Spleen (tissue), 11 donors: ENCODE results near the gene RND3. TPM values are rescaled to one million over a fixed set of nuclear protein-coding genes. Genes with fewer than 3 reads are reported as not detected.

Source experiments
- DNase-seq: peaks from one replicate; pipeline ENCODE4 v3.0.0-alpha.2; 2020
- H3K27ac ChIP-seq, 8 donors: fragments of 200-600 bp; sonication (generic) in 7 of 8; 1 replicate in 4 of 8; 2 replicates in 4 of 8; pipeline versions ENCODE4 v1.5.0 to v1.8.0; 2016 to 2021; ENCODE audit warnings: inconsistent platforms in 4 of 8, mild to moderate bottlenecking in 4 of 8, moderate library complexity in 1 of 8
- H3K27me3 ChIP-seq, 7 donors: fragments of 200-600 bp; sonication (generic) in 6 of 7; replicated peaks in 1 of 7; 1 replicate in 4 of 7; 2 replicates in 3 of 7; pipeline versions ENCODE4 v1.5.0 to v1.8.0; 2016 to 2021; ENCODE audit warnings: inconsistent platforms in 3 of 7, mild to moderate bottlenecking in 1 of 7
- H3K36me3 ChIP-seq, 6 donors: fragments of 200-600 bp; sonication (generic) in 5 of 6; 1 replicate in 4 of 6; 2 replicates in 2 of 6; pipeline versions ENCODE4 v1.5.0 to v1.8.0; 2016 to 2021; ENCODE audit warnings: inconsistent platforms in 2 of 6
- H3K4me1 ChIP-seq, 6 donors: fragments of 200-600 bp; sonication (generic) in 5 of 6; 1 replicate in 3 of 6; 2 replicates in 3 of 6; pipeline versions ENCODE4 v1.5.0 to v1.8.0; 2016 to 2021; ENCODE audit warnings: inconsistent platforms in 3 of 6
- H3K4me3 ChIP-seq, 8 donors: fragments of 200-600 bp; sonication (generic) in 7 of 8; 1 replicate in 4 of 8; 2 replicates in 4 of 8; pipeline versions ENCODE4 v1.5.0 to v1.8.0; 2016 to 2021; ENCODE audit warnings: inconsistent platforms in 4 of 8, mild to moderate bottlenecking in 4 of 8, moderate library complexity in 2 of 8
- H3K9me3 ChIP-seq, 8 donors: fragments of 200-600 bp; sonication (generic) in 7 of 8; 1 replicate in 4 of 8; 2 replicates in 4 of 8; pipeline versions ENCODE4 v1.5.0 to v1.8.0; 2016 to 2021; ENCODE audit warnings: inconsistent platforms in 4 of 8
- POLR2A ChIP-seq, 3 donors: fragments of 450-650 bp; IDR thresholded peaks; one replicate each; pipeline ENCODE4 v1.5.1; 2017; ENCODE audit warnings: antibody characterized with exemption in 3 of 3, mild to moderate bottlenecking in 1 of 3
- POLR2AphosphoS5 ChIP-seq, 3 donors: sonication (generic); formaldehyde crosslinking; IDR thresholded peaks; one replicate each; pipeline ENCODE4 v1.5.1; 2017; ENCODE audit warnings: antibody characterized with exemption in 3 of 3
- WGBS, 5 donors: extraction: QIAGEN DNeasy Blood & Tissue Kit in 3 of 5; methylation state at CpG; one replicate each; pipeline versions ENCODE4 v1.1.5 to v1.1.7; 2013 to 2018; 5-methylcytosine and 5-hydroxymethylcytosine counted together
- intact Hi-C: fragments of 100-400 bp; cut with DNase I; formaldehyde crosslinking; loops from one replicate; pipeline ENCODE4 v1.15.0; 2023; ENCODE audit warnings: low total_unique reads
- polyA plus RNA-seq, 3 donors: library from polyadenylated mRNA; stranded (reverse); fragments of 200-250 nt; gene quantifications; one replicate each; pipeline ENCODE4 v1.2.1, GENCODE V29; 2013
- total RNA-seq, 7 donors: library from RNA; depleted of rRNA in 3 of 7; stranded (reverse); fragments of >200 nt in 3 of 7; fragmentation: NEBNext Ultra II Directional in 4 of 7; extraction: Animal tissue kit (Norgen Biotek cat#: 25700) in 4 of 7; gene quantifications; one replicate each; pipeline versions ENCODE4 v1.1.0 to v1.2.1, GENCODE V29; 2016 to 2021
- TF ChIP-seq, protein P1 (sequence below), 11 experiments: fragments of 200-600 bp in 7 of 11; fragments of 450-650 bp in 4 of 11; sonication (generic) in 4 of 11; IDR thresholded peaks in 8 of 11; conservative IDR thresholded peaks in 3 of 11; 1 replicate in 7 of 11; 2 replicates in 4 of 11; pipeline versions ENCODE4 v1.4.0 to v1.8.0; 2016 to 2021; ENCODE audit warnings: antibody characterized with exemption in 11 of 11, inconsistent platforms in 4 of 11, mild to moderate bottlenecking in 1 of 11
- donor health status: healthy with polysubstance abuse.
- donor health status: DM: no; HTN: no; CAD: no; lungs with moderate emphysema.
- donor health status: DM: no; HTN: no; CAD: no.
- donor health status: Bipolar disorder and iron deficiency.
- donor health status: healthy.
- donor health status: DM: no; HTN: no; CAD: no.
- donor health status: DM: yes; HTN: yes; CAD: no.

The RND3 gene
- total and polyA plus RNA-seq, 10 donors, result 10.3 to 97.0 (median 57.8) TPM

DNA sequence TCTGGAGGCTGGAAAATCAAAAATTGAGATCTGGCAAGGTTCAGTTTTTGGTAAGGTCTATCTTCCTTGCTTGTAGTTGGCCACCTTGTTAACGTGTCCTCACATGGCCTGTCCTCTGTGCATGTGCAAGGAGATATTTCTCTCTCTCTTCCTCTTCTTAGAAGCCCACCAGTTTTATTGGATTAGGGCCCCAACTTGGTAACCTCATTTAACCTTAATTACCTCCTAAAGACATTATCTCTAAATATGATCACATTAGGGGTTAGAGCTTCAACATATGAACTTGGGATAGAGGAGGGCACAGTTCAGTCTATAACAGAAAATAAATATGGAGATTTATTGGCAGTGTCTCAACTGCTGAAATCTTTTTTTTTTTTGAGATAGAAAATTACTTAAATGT is 19.6 kb upstream of the RND3 start:
- H3K36me3 ChIP-seq, result no peaks in the 10 kb centered on the region
- H3K9me3 ChIP-seq, result no peaks in the 10 kb centered on the region
- intact Hi-C loops, result no loop called here
- no peak for TF ChIP-seq POLR2A (IDR thresholded peaks at IDR 0.05)
- 51 to 69% (median 58%) methylated on average over 1 of the region's 1 CpG for WGBS, 5 donors
- no peaks in the 10 kb centered on the region for H3K4me1 ChIP-seq
- no peaks in the 10 kb centered on the region for H3K27me3 ChIP-seq
- DNase-seq, result no peak
- H3K27ac ChIP-seq, result no peak overlapping the region
- no peak overlapping the region for H3K4me3 ChIP-seq

DNA sequence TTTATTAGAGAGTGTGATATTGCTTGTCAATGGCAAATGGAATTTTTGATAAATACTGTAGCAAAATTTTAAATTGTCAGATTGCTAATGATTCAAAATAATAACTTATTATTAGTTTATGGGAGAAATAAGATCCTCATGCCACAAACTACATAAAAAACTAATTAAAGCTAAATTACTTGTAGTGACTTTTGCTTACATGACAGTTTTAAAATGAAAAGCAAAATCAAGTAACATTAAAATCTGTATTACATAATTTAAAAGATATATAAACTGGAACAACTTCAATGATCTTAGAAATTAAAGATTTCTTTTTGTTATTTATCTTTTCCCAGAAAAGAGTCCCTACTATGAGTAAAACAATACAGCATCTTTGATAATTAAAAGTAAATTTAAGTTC is 17.7 kb upstream of the RND3 start:
- Histone ChIP-seq H3K27ac (no peak overlapping the region), H3K9me3 (no peaks in the 10 kb centered on the region), H3K36me3 (no peaks in the 10 kb centered on the region), H3K4me3 (no peak overlapping the region), H3K27me3 (no peaks in the 10 kb centered on the region), H3K4me1 (no peaks in the 10 kb centered on the region)
- intact Hi-C loops, result no loop called here
- no peak for DNase-seq
- TF ChIP-seq POLR2AphosphoS5 (IDR thresholded peaks at IDR 0.05) (no peak), POLR2A (IDR thresholded peaks at IDR 0.05) (no peak)
- TF ChIP-seq, protein P1, sequence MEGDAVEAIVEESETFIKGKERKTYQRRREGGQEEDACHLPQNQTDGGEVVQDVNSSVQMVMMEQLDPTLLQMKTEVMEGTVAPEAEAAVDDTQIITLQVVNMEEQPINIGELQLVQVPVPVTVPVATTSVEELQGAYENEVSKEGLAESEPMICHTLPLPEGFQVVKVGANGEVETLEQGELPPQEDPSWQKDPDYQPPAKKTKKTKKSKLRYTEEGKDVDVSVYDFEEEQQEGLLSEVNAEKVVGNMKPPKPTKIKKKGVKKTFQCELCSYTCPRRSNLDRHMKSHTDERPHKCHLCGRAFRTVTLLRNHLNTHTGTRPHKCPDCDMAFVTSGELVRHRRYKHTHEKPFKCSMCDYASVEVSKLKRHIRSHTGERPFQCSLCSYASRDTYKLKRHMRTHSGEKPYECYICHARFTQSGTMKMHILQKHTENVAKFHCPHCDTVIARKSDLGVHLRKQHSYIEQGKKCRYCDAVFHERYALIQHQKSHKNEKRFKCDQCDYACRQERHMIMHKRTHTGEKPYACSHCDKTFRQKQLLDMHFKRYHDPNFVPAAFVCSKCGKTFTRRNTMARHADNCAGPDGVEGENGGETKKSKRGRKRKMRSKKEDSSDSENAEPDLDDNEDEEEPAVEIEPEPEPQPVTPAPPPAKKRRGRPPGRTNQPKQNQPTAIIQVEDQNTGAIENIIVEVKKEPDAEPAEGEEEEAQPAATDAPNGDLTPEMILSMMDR (IDR thresholded peaks at IDR 0.05 in 8 of 11, conservative IDR thresholded peaks at IDR 0.05 in 3 of 11), result no peak

DNA sequence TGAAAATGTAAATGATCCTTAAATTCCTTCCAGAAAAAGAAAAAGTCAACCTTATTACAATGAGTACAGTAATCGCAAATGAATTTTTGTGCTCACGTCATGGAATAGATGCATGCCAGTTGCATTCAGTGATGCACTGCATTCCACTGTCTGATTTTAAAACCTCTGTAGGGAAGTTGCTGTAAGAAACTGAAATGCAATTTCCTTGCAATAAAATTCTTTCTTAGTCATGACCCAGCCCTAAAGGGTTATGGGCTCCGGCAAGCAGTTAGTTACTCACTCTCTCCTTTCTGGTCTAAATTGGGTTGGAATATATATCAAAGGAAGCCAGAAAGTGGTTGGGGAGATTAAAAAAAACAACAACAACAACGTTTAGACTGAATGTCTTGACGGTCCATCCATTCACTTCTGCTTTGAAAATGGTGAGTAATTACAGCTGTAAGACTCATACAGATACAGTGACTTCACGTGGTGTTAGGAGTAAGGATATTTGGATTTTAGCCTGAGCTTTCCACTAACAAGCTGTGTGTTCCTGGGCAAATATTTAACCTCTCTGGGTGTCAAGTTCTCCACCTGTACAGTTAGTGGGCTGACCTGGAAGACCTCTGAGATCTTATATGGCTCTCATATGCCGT is 8.6 kb upstream of the RND3 start:
- 58 to 73% (median 69%) methylated on average over 7 of the region's 7 CpGs for WGBS, 5 donors

DNA sequence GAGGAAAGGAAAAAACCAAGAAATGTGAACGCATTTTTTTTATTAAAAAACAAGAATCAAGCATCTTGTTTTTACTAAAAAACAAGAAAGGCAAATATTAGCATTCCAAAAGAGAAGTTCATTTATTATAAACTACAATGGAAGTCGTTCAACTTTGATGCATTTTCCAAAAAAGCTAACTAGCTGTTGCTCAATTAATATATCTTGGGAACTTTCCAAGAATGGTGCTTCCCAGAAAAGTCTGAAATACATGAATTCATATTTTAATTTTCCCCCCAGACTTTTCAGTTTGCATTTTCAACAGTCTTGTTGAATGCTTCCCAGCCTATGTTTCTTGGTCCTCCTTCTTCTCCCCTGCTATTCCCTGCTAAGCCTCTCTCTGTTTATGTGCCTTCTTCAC is 7.5 kb upstream of the RND3 start:
- no peak overlapping the region for H3K27ac ChIP-seq
- no peaks in the 10 kb centered on the region for H3K27me3 ChIP-seq
- H3K36me3 ChIP-seq, result no peaks in the 10 kb centered on the region
- intact Hi-C loops, result no loop called here
- no peaks in the 10 kb centered on the region for H3K4me1 ChIP-seq
- DNase-seq, result no peak
- WGBS, 5 donors, result 67 to 75% (median 74%) methylated on average over 2 of the region's 2 CpGs
- no peak for TF ChIP-seq POLR2A (IDR thresholded peaks at IDR 0.05)
- TF ChIP-seq POLR2AphosphoS5 (IDR thresholded peaks at IDR 0.05), result no peak
- TF ChIP-seq, protein P1 (IDR thresholded peaks at IDR 0.05 in 8 of 11, conservative IDR thresholded peaks at IDR 0.05 in 3 of 11), result no peak
- H3K4me3 ChIP-seq, result no peak overlapping the region
- no peaks in the 10 kb centered on the region for H3K9me3 ChIP-seq

More for the DNA sequence above, 8.6 kb upstream of the RND3 start:
- Histone ChIP-seq H3K27ac (no peak overlapping the region), H3K36me3 (no peaks in the 10 kb centered on the region), H3K4me3 (no peak overlapping the region), H3K27me3 (no peaks in the 10 kb centered on the region), H3K4me1 (no peaks in the 10 kb centered on the region), H3K9me3 (no peaks in the 10 kb centered on the region)
- TF ChIP-seq POLR2AphosphoS5 (IDR thresholded peaks at IDR 0.05) (no peak), POLR2A (IDR thresholded peaks at IDR 0.05) (no peak)
- TF ChIP-seq, protein P1 (IDR thresholded peaks at IDR 0.05 in 8 of 11, conservative IDR thresholded peaks at IDR 0.05 in 3 of 11), result no peak
- no peak for DNase-seq
- intact Hi-C loops, result no loop called here
